HG03039 (cell line): ENCODE results near the gene RASL10B.

Experiments used
- ATAC-seq: cut with Tn5 transposase; IDR thresholded peaks from one replicate; pipeline ENCODE4 v1.9.1; 2021; ENCODE audit warnings: mild to moderate bottlenecking, moderate library complexity; ENCODE audit not compliant: unreplicated experiment

RASL10B gene

DNA sequence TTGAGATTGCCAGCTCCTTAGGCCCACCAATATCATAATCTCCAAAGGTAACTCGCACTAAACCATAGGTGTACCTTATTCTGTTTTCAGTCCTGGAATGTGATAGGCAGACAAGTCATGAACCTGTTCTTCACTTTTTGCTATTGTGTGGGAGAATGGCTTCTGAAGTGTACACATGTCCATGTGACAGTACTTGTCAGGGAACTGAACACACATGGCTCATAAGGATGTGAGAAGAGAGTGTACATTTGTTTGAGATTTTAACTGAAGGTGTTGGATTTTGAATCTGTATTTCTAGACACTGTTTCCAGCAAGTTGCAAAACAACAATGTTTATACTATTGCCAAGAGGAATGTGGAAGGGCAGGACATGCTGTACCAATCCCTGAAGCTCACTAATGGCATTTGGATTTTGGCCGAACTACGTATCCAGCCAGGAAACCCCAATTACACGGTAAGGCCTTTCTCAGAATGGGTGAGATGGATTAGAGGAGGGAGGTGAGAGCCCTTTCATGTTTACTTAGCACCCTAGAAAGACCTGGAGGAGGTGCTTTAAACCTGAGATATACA is 14.5 kb upstream of the RASL10B start:
- ATAC-seq, result no peak

DNA sequence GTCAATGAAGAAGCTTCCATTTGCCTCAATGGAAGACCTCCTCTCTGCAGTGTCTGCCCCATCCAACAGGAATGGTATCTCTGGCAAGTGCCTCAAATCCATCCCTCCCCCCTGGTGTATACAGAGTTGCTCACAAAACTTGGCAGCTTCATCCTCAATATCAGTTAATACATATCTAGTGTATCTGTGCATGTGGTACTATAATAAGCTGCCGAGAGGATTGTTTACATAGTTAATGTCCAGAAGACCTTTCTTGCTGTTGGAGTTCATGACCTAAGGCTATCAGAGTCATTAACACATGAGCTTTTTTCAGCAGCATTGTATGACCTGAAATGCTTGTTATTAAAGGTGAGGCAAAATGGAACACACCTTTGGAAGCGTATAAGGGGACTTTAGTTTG is 14.0 kb upstream of the RASL10B start:
- no peak for ATAC-seq

- no peak for ATAC-seq
Measured at GRCh38 chr17:35723735-35724134, 7.7 kb upstream of the RASL10B start.

- ATAC-seq, result no peak
Measured at GRCh38 chr17:35725058-35725457, 6.4 kb upstream of the RASL10B start.

DNA sequence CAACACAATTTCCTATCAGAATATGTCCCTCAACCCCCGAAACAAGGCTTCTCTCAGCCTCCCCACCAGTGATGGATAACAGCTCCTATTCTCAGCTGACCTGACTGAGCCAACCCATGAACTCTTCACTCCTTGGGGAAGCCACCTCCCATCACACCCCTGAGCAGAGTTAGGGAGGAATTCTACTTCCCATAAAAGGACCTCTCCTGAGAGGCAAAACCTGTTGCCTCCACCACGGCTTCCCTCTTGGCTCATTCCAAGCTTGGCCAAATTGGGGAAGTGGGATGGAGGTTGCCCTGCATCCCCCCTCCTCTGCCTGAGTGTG is 5.7 kb upstream of the RASL10B start:
- ATAC-seq, result no peak

DNA sequence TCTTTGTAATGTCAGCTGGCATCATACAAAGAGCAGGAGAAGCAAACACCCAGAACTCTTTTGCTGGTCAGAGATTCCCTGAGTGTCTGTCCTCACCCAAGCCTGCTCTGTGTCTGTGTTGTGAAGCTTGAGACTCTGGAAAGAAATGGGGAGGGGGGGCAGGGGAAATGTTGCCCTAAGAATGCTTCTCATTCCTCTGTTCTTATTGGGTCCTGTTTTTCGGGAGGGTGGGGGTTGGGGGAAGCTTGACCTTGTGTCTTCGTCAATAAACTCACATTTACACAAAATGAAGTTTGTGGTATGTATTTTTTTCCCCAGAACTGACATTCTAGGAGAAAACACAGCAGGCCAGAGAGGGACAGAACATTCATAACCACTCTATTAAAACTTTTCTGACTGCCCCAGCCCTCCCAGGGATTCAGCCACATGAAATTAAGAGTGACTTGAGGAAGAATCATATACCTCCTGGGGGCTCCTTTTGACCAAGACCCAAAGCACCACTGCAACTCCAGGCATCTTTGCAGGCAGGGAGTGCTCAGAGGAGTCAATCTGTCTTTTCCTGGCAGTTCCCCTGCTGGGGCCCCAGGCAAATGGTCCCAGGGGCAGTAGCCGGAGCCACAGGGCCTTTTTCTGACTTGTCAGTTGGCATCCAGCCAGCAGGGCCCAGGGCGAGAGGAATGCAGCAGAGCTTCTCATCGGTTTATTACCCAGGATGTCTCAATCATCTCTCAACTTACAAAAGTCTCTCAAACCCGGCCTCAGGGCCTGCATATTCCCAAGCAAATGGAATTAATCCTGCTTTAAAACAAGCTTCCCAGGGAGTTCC is 5.1 kb upstream of the RASL10B start:
- ATAC-seq, result no peak

DNA sequence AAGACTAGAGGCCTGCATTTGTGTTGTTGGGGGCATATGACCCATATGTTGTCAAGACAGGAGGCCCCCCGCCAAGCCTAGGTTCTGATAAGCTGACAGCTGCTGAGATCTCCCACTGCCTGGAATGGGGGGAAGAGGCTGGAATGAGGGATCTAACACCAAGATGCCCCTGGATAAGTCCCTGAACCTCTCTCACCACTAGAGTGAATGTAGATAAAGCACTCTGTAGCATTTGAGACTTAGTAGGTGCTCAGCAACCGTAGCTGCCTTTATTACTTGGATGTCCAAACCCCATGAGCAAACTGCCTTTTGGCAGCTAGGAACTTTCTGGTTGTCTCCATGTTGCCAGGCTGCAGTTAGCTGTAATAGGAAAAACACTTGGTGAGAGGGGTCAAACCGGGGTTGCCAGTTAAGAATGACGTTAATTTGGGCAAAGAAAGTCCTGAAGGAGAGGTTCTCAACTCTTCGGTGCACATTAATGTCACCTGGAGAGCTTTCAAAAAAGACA is 4.4 kb upstream of the RASL10B start:
- ATAC-seq, result no peak

DNA sequence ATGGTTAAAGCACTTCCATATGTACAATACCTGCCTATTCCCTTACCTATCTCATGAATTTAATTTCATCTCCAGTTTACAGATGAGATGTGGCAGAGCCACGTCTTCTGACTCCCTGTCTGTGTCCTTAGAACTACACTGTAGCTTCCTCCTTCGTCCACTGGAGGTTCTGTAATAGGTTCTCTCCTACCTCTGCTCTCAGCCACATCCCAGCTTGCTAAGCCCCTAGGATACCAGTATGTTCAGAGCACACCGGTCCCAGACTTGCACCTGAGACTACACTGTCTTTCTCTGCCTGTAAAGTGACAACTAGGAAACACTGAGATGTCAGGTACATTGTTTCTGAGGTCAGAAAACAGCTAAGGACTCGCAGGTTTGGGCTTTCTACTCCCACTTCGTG is 3.8 kb upstream of the RASL10B start:
- ATAC-seq, result no peak

DNA sequence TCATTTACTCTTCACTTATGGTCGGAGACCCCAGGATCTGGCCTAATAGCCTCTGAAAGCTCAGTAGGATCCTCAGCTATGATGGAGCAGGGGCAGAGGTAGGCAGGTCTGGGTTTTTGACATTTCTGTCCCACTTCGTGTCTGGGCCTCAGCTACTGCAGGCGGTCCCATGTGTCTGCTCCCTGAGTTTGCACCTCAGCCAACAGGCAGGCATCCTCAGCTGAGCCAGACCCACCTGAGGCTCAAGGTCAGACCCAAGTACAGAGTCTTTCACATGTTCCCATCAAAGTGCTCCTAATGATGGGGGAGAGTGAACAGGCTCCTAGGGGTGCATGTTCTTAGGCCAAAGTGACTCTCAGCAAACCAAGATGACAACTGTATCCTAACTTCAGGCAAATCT is 2.9 kb upstream of the RASL10B start:
- ATAC-seq, result no peak

DNA sequence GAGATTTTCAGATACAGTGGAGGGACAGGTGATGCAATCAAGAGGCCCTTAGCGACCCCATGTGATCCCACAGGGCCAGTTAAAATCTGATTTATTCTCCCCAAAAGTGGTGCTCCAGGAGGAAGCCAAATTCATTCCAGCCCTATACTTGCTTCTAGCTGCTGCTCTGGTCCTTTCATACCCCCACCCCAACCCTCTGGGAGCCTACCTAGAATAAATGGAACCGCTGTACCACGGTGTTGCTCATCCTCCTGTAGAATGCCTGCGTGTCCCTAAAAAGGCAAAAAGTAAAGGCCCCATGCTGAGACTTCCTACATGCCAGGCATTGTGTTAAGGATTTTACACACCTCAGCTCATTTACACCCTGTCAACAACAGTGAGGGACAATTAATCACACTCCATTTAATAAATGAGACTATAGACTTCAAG is 2.0 kb upstream of the RASL10B start:
- no peak for ATAC-seq

DNA sequence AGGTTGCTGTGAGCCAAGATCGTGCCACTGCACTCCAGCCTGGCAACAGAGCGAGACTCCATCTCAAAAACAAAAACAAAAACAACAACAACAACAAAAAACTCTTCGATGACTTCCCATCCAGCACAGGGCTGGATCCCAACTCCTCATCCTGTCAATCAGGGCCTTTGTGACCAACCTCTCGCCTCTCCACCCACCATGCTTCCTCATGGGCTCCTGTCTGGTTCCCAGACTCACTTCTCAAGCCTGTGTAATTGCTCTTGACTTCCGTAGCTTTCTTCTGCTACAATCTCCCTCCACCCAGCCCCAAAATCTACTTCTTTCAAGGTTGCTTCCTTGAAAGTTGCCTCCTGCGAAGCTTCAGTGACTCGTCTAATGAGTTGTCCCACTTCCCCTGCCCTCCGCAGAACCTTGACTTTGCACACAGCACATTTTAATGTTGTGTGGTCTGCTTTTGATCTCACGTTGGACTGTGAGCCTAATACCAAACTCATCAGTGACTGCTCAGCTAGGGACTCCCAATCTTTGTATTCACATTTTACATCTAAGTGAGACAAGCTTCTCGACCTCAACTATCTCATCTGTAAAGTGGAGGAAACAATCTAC is 936 bp upstream of the RASL10B start:
- ATAC-seq, result no peak

DNA sequence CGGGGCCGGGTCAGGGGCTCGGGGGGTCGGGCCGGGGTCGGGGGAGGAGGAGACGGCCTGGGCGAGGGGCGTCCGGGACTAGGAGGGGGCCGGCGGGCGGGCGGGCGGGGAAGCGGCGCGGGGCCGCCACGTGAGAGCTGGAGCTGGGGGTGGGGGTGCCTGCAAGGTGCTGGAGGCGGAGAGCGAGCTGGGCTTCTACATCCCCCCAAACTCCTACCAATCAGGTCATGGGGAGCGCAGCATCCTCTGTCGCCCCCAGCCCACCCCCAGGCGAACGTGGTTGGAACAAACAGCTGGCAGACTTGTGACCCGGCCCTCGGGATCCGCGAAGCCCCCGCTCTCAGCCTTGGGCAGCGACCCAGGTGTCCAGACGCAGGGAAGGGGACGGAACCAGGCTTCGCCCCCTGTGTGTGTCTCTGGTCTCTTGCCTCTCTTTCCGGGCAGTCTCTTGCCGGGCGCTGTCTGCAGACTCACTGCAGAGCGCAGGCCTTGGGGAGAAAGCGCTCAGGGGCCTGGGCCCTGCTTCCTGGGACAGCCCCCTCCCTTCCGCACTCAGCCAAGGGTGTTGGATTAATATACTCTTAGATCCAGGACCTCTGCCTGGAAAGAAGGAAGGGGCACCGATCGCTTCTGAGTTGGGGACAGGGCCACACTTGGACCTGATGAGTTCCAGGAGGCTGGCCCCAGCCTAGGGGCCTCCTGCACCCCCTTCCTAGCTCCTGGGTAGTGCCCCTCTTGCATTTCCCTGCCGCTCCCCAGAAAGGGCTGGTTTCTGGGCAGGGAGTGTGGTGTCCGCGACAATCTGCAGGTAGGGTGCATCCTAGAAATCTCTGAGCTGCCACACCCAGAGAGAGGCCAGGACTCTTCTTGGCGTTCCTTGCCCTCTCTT is 722 bp downstream of the RASL10B start:
- ATAC-seq, result no peak

DNA sequence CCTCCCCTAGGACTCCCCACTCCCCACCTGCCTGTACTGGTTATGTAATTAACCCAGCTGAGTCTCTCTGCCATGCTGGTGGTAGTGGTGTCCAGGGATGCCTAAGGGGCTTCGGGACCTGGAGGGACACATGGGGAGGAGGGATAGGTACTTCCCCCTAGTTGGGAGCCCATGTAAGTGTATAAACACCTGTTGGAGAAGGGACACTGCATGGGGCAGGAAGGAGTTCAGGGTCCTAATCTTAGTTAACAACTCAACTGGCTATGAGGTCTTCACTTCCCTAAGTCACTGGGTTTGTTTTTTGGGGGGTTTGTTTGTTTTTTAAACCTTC is 1.3 kb downstream of the RASL10B start:
- no peak for ATAC-seq

DNA sequence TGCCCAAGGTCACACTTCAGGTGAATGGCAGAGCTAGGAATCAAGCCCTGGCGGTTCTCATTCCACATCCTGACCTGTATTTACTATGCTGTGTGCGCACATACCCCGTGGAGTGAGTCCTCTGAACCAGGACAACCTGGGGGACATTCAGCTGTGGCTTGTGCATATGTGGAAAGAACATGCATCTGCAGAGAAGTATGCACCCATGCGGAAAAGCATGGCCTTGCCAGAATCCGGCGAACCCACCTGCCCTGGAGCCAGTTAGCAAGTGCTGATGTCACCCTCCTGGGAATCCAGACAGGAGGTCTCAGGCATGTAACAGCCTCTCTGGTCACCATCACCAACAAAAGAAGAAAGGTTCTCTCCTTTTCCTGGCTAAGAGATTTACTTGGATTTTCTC is 1.9 kb downstream of the RASL10B start:
- no peak for ATAC-seq

DNA sequence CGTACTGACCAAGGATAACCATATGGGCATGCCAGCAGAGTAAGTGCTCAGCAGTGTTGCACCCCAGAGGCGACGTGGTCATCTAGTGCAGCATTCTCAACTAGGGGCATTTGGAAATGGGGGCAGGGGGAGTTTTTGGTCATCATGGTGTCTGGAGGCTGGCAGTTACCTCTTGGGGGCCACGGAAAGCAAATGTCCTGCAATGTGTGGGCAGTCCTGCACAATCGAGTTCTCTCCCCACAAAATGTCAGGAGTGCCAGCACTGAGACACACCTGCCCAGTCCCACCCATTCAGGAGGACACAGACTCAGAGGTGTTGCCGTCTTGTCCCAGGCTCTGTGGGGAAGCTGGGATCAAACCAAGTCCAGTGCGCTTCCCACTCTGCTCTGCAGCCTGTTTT is 3.0 kb downstream of the RASL10B start:
- no peak for ATAC-seq

GRCh38 chr17:35735036-35735805 is 3.8 kb downstream of the RASL10B start:
- no peak for ATAC-seq

- no peak for ATAC-seq
Measured at GRCh38 chr17:35736236-35736635, 4.8 kb downstream of the RASL10B start.

GRCh38 chr17:35738519-35739133 is 7.2 kb downstream of the RASL10B start:
- no peak for ATAC-seq

DNA sequence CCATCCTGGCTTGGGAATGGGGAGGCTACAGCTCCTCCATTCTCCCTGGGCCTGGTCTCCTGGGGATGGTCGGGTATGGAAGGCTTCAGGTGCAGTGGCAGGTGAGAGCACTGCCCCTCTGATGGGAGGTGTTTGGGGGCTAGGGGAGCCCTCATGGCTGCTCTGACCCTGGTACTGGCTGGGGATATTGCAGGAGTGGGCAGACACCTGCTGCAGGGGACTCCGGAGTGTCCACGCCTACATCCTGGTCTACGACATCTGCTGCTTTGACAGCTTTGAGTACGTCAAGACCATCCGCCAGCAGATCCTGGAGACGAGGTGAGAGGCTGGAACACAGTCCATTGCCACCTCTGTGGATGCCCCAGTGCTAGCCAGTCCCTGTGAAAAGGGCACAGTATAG is 8.8 kb downstream of the RASL10B start:
- no peak for ATAC-seq
